Endothelial cell of umbilical vein (primary cell): Measurements from ENCODE around the gene UNC5B. TPM values are rescaled to one million over a fixed set of nuclear protein-coding genes. Genes with fewer than 3 reads are reported as not detected.

Experiments used
- BruUV-seq: library from RNA; stranded (reverse); fragments of 400-500 nt; replicated peaks from 2 replicates; lab custom pipeline; 2021; lab: Mats Ljungman, UMichigan
- CTCF ChIA-PET: fragments of 300-600, 350-600 bp; sonication (Branson Sonifier 250); formaldehyde crosslinking; loops from one replicate; lab custom pipeline; 2021; ENCODE audit warnings: antibody characterized with exemption, inconsistent platforms; lab: Charles Lee
- POLR2A ChIA-PET: fragments of 300-600, 350-600 bp; sonication (Branson Sonifier 250); formaldehyde crosslinking; loops from one replicate; lab custom pipeline; 2021; ENCODE audit warnings: antibody characterized with exemption, inconsistent platforms; lab: Charles Lee
- DNase-seq: peaks from one replicate; pipeline ENCODE4 v3.0.0-alpha.2; 2011; ENCODE audit warnings: low read depth, low spot score
- FAIRE-seq: peaks from 2 replicates; lab custom pipeline; 2011; peaks lifted over from hg19 to GRCh38; lab: Jason Lieb, UNC
- H2AFZ ChIP-seq: 2 replicates; pipeline ENCODE4 v1.6.0; 2012; ENCODE audit warnings: low read depth, low read length, control low read depth, inconsistent platforms
- H3K27ac ChIP-seq: 2 replicates; pipeline ENCODE4 v1.5.1; 2011; ENCODE audit warnings: low read depth, mild to moderate bottlenecking, control low read depth, low read length, moderate library complexity; ENCODE audit not compliant: insufficient read depth
- H3K27me3 ChIP-seq, 2 experiments: 2 replicates each; pipeline versions ENCODE4 v1.6.0 to v1.6.1; 2011; ENCODE audit warnings: low read length in 2 of 2, mixed read lengths in 1 of 2; ENCODE audit not compliant: control insufficient read depth in 2 of 2, insufficient read depth in 2 of 2
- H3K36me3 ChIP-seq, 2 experiments: 2 replicates in 1 of 2; 3 replicates in 1 of 2; pipeline ENCODE4 v1.5.1; 2011; ENCODE audit warnings: low read length in 2 of 2, mild to moderate bottlenecking in 1 of 2, moderate library complexity in 1 of 2; ENCODE audit not compliant: control insufficient read depth in 2 of 2, insufficient read depth in 2 of 2; ENCODE audit errors: extremely low read depth in 1 of 2
- H3K4me1 ChIP-seq: 3 replicates; pipeline ENCODE4 v1.5.1; 2011; ENCODE audit warnings: mild to moderate bottlenecking, low read length; ENCODE audit not compliant: control insufficient read depth, insufficient read depth; ENCODE audit errors: extremely low read depth
- H3K4me2 ChIP-seq: 2 replicates; pipeline ENCODE4 v1.6.1; 2011; ENCODE audit warnings: low read length, control low read depth, mixed read lengths; ENCODE audit not compliant: insufficient read depth
- H3K4me3 ChIP-seq, 3 experiments: fragments of 200-600 bp in 1 of 3; sonication (generic), shearing (Covaris generic) in 1 of 3; replicated peaks in 1 of 3; 2 replicates each; pipeline ENCODE4 v1.5.1; 2011 to 2016; ENCODE audit warnings: control low read depth in 3 of 3, low read length in 3 of 3, mild to moderate bottlenecking in 2 of 3, inconsistent platforms in 1 of 3, low read depth in 1 of 3, moderate library complexity in 1 of 3; ENCODE audit not compliant: insufficient read depth in 1 of 3
- H3K79me2 ChIP-seq: 2 replicates; pipeline ENCODE4 v1.6.0; 2012; ENCODE audit warnings: low read length, inconsistent platforms; ENCODE audit not compliant: control insufficient read depth, insufficient read depth
- H3K9ac ChIP-seq: replicated peaks from 2 replicates; pipeline ENCODE3; 2011; ENCODE audit warnings: low read length, control low read depth; ENCODE audit not compliant: insufficient read depth; ENCODE audit errors: extremely low read depth
- H3K9me1 ChIP-seq: replicated peaks from 3 replicates; pipeline ENCODE4 v1.6.0; 2011; ENCODE audit warnings: mild to moderate bottlenecking, low read length; ENCODE audit not compliant: control insufficient read depth, insufficient read depth; ENCODE audit errors: extremely low read depth
- H3K9me3 ChIP-seq: replicated peaks from 2 replicates; pipeline ENCODE4 v1.5.1; 2012; ENCODE audit warnings: low read length, inconsistent platforms; ENCODE audit not compliant: control insufficient read depth, insufficient read depth
- H4K20me1 ChIP-seq: replicated peaks from 2 replicates; pipeline ENCODE3; 2011; ENCODE audit warnings: mild to moderate bottlenecking, low read length; ENCODE audit not compliant: control insufficient read depth, insufficient read depth; ENCODE audit errors: extremely low read depth
- CTCF ChIP-seq, 2 donors: IDR thresholded peaks; 1 replicate in 1 of 2; 2 replicates in 1 of 2; pipeline ENCODE4 v1.5.1; 2011; ENCODE audit warnings: low read length in 2 of 2, mild to moderate bottlenecking in 2 of 2, moderate library complexity in 2 of 2, control low read depth in 1 of 2, inconsistent platforms in 1 of 2, low read depth in 1 of 2; ENCODE audit not compliant: insufficient read depth in 1 of 2; ENCODE audit errors: extremely low read depth in 1 of 2
- EZH2 ChIP-seq: IDR thresholded peaks from 2 replicates; pipeline ENCODE4 v1.6.1; 2012; ENCODE audit warnings: borderline replicate concordance, low read depth, mild to moderate bottlenecking, moderate library complexity, low read length, inconsistent platforms; ENCODE audit not compliant: severe bottlenecking
- FOS ChIP-seq: IDR thresholded peaks from 2 replicates; pipeline ENCODE4 v1.6.1; 2011; ENCODE audit warnings: mild to moderate bottlenecking, low read length, moderate library complexity, borderline replicate concordance; ENCODE audit not compliant: insufficient read depth
- GATA2 ChIP-seq: IDR thresholded peaks from 2 replicates; pipeline ENCODE4 v1.7.0; 2011; ENCODE audit warnings: low read depth, mild to moderate bottlenecking, moderate library complexity, mixed read lengths, low read length; ENCODE audit not compliant: insufficient read length, insufficient read depth
- JUN ChIP-seq: IDR thresholded peaks from 2 replicates; pipeline ENCODE4 v1.6.1; 2011; ENCODE audit warnings: borderline replicate concordance, low read depth; ENCODE audit not compliant: insufficient read length, insufficient read depth
- MYC ChIP-seq: IDR thresholded peaks from one replicate; pipeline ENCODE4 v1.6.1; 2011; ENCODE audit warnings: mild to moderate bottlenecking, low read depth, low read length
- POLR2A ChIP-seq: IDR thresholded peaks from 2 replicates; pipeline ENCODE4 v1.6.1; 2012; ENCODE audit warnings: low read depth, mild to moderate bottlenecking, control low read depth, low read length
- dilution Hi-C: fragments of 300-500 bp; cut with MboI; formaldehyde crosslinking; loops from one replicate; pipeline ENCODE4 v1.15.0; 2019; ENCODE audit warnings: low sequenced_read_pairs; ENCODE audit not compliant: extremely low pct_ligation_motif_present
- intact Hi-C: fragments of 100-400 bp; cut with micrococcal nuclease; formaldehyde crosslinking; loops from one replicate; pipeline ENCODE4 v1.10.0; 2022
- polyA plus RNA-seq, 4 experiments: library from polyadenylated mRNA; depleted of rRNA in 3 of 4; stranded (reverse) in 3 of 4; unstranded in 1 of 4; fragments of >200 nt; gene quantifications; 2 replicates each; pipeline versions ENCODE4 v1.2.1 to v1.2.3, GENCODE V29; 2011 to 2012; ENCODE audit warnings: missing spikeins in 1 of 4
- total RNA-seq: library from RNA; stranded (reverse); gene quantifications from 2 replicates; pipeline ENCODE4 v1.2.3, GENCODE V29; 2021

UNC5B gene
- total and polyA plus RNA-seq, 2 donors (not counting 3 experiments of a cell fraction or from before 2014, with no cell fraction given), result 0.39 to 2.5 TPM

GRCh38 chr10:71263376-71263775 lies 51.0 kb downstream of the UNC5B start:
- no peak overlapping the region for H3K4me3 ChIP-seq
- no peak for TF ChIP-seq EZH2
- no peak for TF ChIP-seq GATA2
- TF ChIP-seq FOS, result no peak
- TF ChIP-seq MYC, result no peak
- no peak for TF ChIP-seq CTCF (IDR thresholded peaks at IDR 0.05; ENCODE audit: extremely low read depth in 1 of 2, insufficient read depth in 1 of 2, low read depth in 1 of 2, low read length in 2 of 2)
- TF ChIP-seq JUN, result no peak
- TF ChIP-seq POLR2A, result no peak
- dilution Hi-C loops, result no loop called here
- ChIA-PET POLR2A (no interaction called here), CTCF (interaction anchor here (1.2 kb wide), 2 partner anchors 14 to 23 kb away, joined by 3 read pairs; no protein-coding TSS in a partner anchor)
- intact Hi-C loops, result loop anchor here (1.0 kb wide), 1 partner anchor 8 kb away; no protein-coding TSS in a partner anchor
- DNase-seq, result peak; percentile 30
- no peaks in the 10 kb centered on the region for H3K36me3 ChIP-seq
- no TSS peak for BruUV-seq
- no peak for FAIRE-seq
- peaks cover 0 to 3% of the 10 kb centered on the region in 2 experiments for H3K27me3 ChIP-seq
- no peak overlapping the region for H3K4me2 ChIP-seq
- H3K9ac ChIP-seq, result no peak overlapping the region
- H3K27ac ChIP-seq, result no peak overlapping the region
- peaks cover 3% of the 10 kb centered on the region for H3K4me1 ChIP-seq
- no peak overlapping the region for H2AFZ ChIP-seq
- no peaks in the 10 kb centered on the region for H3K79me2 ChIP-seq
- no peaks in the 10 kb centered on the region for H4K20me1 ChIP-seq
- H3K9me1 ChIP-seq, result no peaks in the 10 kb centered on the region
- H3K9me3 ChIP-seq, result no peaks in the 10 kb centered on the region
